IMR-90 (cell line): ENCODE results near the gene ANKRD26. TPM values are rescaled to one million over a fixed set of nuclear protein-coding genes. Genes with fewer than 3 reads are reported as not detected.

Experiments used
- ATAC-seq: fragments of 200-7000 bp; cut with Tn5 transposase; 2 replicates; pipeline ENCODE4 v1.9.1; 2020; ENCODE audit warnings: low read depth, mild to moderate bottlenecking, moderate library complexity
- BruUV-seq: library from RNA; stranded (reverse); fragments of 400-500 nt; replicated peaks from 2 replicates; lab custom pipeline; 2021; lab: Mats Ljungman, UMichigan
- CTCF ChIA-PET: fragments of 300-600 bp; formaldehyde crosslinking; extraction: SDS; loops from one replicate; lab custom pipeline; 2021; ENCODE audit warnings: antibody characterized with exemption; lab: Yijun Ruan, JAX
- POLR2A ChIA-PET: fragments of 300-600 bp; sonication (Branson Sonifier 250); formaldehyde crosslinking; loops from one replicate; lab custom pipeline; 2022; ENCODE audit warnings: antibody characterized with exemption; ENCODE audit not compliant: unreplicated experiment; lab: Charles Lee
- DNase-seq: peaks from one replicate; pipeline ENCODE4 v3.0.0; 2013
- H2AFZ ChIP-seq: replicated peaks from 2 replicates; pipeline ENCODE3; 2013; ENCODE audit warnings: low read length, mild to moderate bottlenecking; ENCODE audit not compliant: poor library complexity
- H2AK5ac ChIP-seq: 2 replicates; pipeline ENCODE4 v1.6.1; 2013; ENCODE audit warnings: low read depth, low read length, inconsistent platforms
- H2AK9ac ChIP-seq: replicated peaks from 2 replicates; pipeline ENCODE3; 2013; ENCODE audit warnings: mild to moderate bottlenecking, low read depth, low read length, moderate library complexity; ENCODE audit not compliant: poor library complexity
- H2BK120ac ChIP-seq: 2 replicates; pipeline ENCODE4 v1.6.1; 2013; ENCODE audit warnings: low read depth, low read length, inconsistent platforms
- H2BK15ac ChIP-seq: 3 replicates; pipeline ENCODE4 v1.6.1; 2013; ENCODE audit warnings: low read depth, low read length, inconsistent platforms
- H2BK20ac ChIP-seq: 2 replicates; pipeline ENCODE4 v1.6.1; 2013; ENCODE audit warnings: low read depth, mild to moderate bottlenecking, inconsistent platforms, low read length, moderate library complexity
- H2BK5ac ChIP-seq: 2 replicates; pipeline ENCODE4 v1.6.1; 2013; ENCODE audit warnings: mild to moderate bottlenecking, low read depth, low read length, inconsistent platforms; ENCODE audit not compliant: poor library complexity, severe bottlenecking
- H3K14ac ChIP-seq: replicated peaks from 2 replicates; pipeline ENCODE4 v1.6.1; 2013; ENCODE audit warnings: low read depth, low read length, inconsistent platforms
- H3K18ac ChIP-seq: 2 replicates; pipeline ENCODE4 v1.6.1; 2013; ENCODE audit warnings: low read depth, low read length, control low read depth
- H3K23ac ChIP-seq: 2 replicates; pipeline ENCODE4 v1.6.1; 2013; ENCODE audit warnings: low read depth, low read length, inconsistent platforms
- H3K27ac ChIP-seq: 2 replicates; pipeline ENCODE4 v1.5.1; 2013; ENCODE audit warnings: mild to moderate bottlenecking, control low read depth, low read length; ENCODE audit not compliant: insufficient read depth
- H3K27me3 ChIP-seq: 2 replicates; pipeline ENCODE4 v1.6.1; 2013; ENCODE audit warnings: low read length; ENCODE audit not compliant: control insufficient read depth, insufficient read depth
- H3K36me3 ChIP-seq: 2 replicates; pipeline ENCODE4 v1.6.1; 2013; ENCODE audit warnings: low read length, mixed read lengths; ENCODE audit not compliant: control insufficient read depth, insufficient read depth
- H3K4ac ChIP-seq: 2 replicates; pipeline ENCODE4 v1.6.1; 2013; ENCODE audit warnings: low read depth, low read length, inconsistent platforms
- H3K4me1 ChIP-seq: 2 replicates; pipeline ENCODE4 v1.6.1; 2013; ENCODE audit warnings: low read length, mixed read lengths; ENCODE audit not compliant: control insufficient read depth, insufficient read depth
- H3K4me2 ChIP-seq: 2 replicates; pipeline ENCODE4 v1.6.1; 2013; ENCODE audit warnings: low read depth, mild to moderate bottlenecking, control low read depth, low read length, moderate library complexity
- H3K4me3 ChIP-seq: 2 replicates; pipeline ENCODE4 v1.5.1; 2013; ENCODE audit warnings: low read depth, mild to moderate bottlenecking, control low read depth, low read length, moderate library complexity; ENCODE audit not compliant: insufficient read depth
- H3K56ac ChIP-seq: 2 replicates; pipeline ENCODE4 v1.6.1; 2013; ENCODE audit warnings: low read length, inconsistent platforms; ENCODE audit not compliant: insufficient read depth; ENCODE audit errors: extremely low read depth
- H3K79me1 ChIP-seq, 2 experiments: 2 replicates each; pipeline ENCODE4 v1.6.1; 2013; ENCODE audit warnings: low read length in 2 of 2, inconsistent platforms in 1 of 2, low read depth in 1 of 2
- H3K9ac ChIP-seq: 2 replicates; pipeline ENCODE4 v1.6.1; 2013; ENCODE audit warnings: low read depth, low read length, control low read depth
- H3K9me1 ChIP-seq: 2 replicates; pipeline ENCODE4 v1.6.1; 2013; ENCODE audit warnings: low read length, inconsistent platforms; ENCODE audit not compliant: insufficient read depth
- H3K9me3 ChIP-seq: 2 replicates; pipeline ENCODE4 v1.6.1; 2013; ENCODE audit warnings: low read length; ENCODE audit not compliant: control insufficient read depth, insufficient read depth
- H4K20me1 ChIP-seq: 2 replicates; pipeline ENCODE4 v1.6.1; 2013; ENCODE audit warnings: low read length, inconsistent platforms; ENCODE audit not compliant: insufficient read depth
- H4K5ac ChIP-seq: 2 replicates; pipeline ENCODE4 v1.6.1; 2013; ENCODE audit warnings: mild to moderate bottlenecking, low read depth, low read length, control low read depth
- H4K8ac ChIP-seq, 2 experiments: 2 replicates each; pipeline ENCODE4 v1.6.1; 2013; ENCODE audit warnings: low read depth in 2 of 2, low read length in 2 of 2, control low read depth in 1 of 2, inconsistent platforms in 1 of 2
- H4K91ac ChIP-seq: 2 replicates; pipeline ENCODE4 v1.6.1; 2013; ENCODE audit warnings: low read depth, low read length, inconsistent platforms; ENCODE audit not compliant: insufficient read depth
- BHLHE40 ChIP-seq: fragments of 150-350 bp; IDR thresholded peaks from 2 replicates; pipeline ENCODE4 v1.6.1; 2016; ENCODE audit warnings: mild to moderate bottlenecking, low read depth, low read length
- CEBPB ChIP-seq: IDR thresholded peaks from 2 replicates; pipeline ENCODE4 v1.6.1; 2012; ENCODE audit warnings: low read depth, low read length, improper control_type of control experiment
- CHD1 ChIP-seq: IDR thresholded peaks from 2 replicates; pipeline ENCODE4 v1.6.1; 2012; ENCODE audit warnings: low read depth, low read length, improper control_type of control experiment
- CTCF ChIP-seq: conservative IDR thresholded peaks from 2 replicates; pipeline ENCODE4 v1.5.1; 2012; ENCODE audit warnings: mild to moderate bottlenecking, low read depth, low read length, improper control_type of control experiment
- FOS ChIP-seq: fragments of 150-350 bp; IDR thresholded peaks from 2 replicates; pipeline ENCODE4 v1.6.1; 2016; ENCODE audit warnings: low read depth, low read length
- MAFK ChIP-seq: IDR thresholded peaks from 2 replicates; pipeline ENCODE4 v1.6.1; 2012; ENCODE audit warnings: low read depth, low read length, improper control_type of control experiment
- MAZ ChIP-seq: IDR thresholded peaks from 2 replicates; pipeline ENCODE4 v1.6.1; 2012; ENCODE audit warnings: low read depth, mild to moderate bottlenecking, low read length, improper control_type of control experiment, moderate library complexity, borderline replicate concordance
- MXI1 ChIP-seq: IDR thresholded peaks from 2 replicates; pipeline ENCODE4 v1.6.1; 2012; ENCODE audit warnings: low read depth, mild to moderate bottlenecking, low read length, moderate library complexity, borderline replicate concordance
- NFE2L2 ChIP-seq: fragments of 150-350 bp; IDR thresholded peaks from 2 replicates; pipeline ENCODE4 v1.6.1; 2016; ENCODE audit warnings: low read depth, mild to moderate bottlenecking, low read length
- POLR2A ChIP-seq: IDR thresholded peaks from 2 replicates; pipeline ENCODE4 v1.6.1; 2012; ENCODE audit warnings: mild to moderate bottlenecking, low read depth, low read length
- RAD21 ChIP-seq: IDR thresholded peaks from 2 replicates; pipeline ENCODE4 v1.6.1; 2012; ENCODE audit warnings: low read length, improper control_type of control experiment
- RCOR1 ChIP-seq: IDR thresholded peaks from 2 replicates; pipeline ENCODE4 v1.6.1; 2012; ENCODE audit warnings: mild to moderate bottlenecking, low read length, improper control_type of control experiment; ENCODE audit not compliant: insufficient replicate concordance
- RFX5 ChIP-seq: IDR thresholded peaks from 2 replicates; pipeline ENCODE4 v1.8.0; 2012; ENCODE audit warnings: low read depth, mild to moderate bottlenecking, low read length, moderate library complexity
- SMC3 ChIP-seq: fragments of 150-350 bp; IDR thresholded peaks from 2 replicates; pipeline ENCODE4 v1.6.1; 2016; ENCODE audit warnings: low read depth, mild to moderate bottlenecking, antibody characterized with exemption, low read length, moderate library complexity
- USF2 ChIP-seq: fragments of 150-350 bp; IDR thresholded peaks from 2 replicates; pipeline ENCODE4 v1.6.1; 2017; ENCODE audit warnings: mild to moderate bottlenecking, antibody characterized with exemption, low read length, low read depth
- WGBS, 2 experiments: methylation state at CpG; one replicate each; pipeline versions ENCODE4 v1.1.5 to v1.1.7; 2013; ENCODE audit warnings: missing lambda C conversion rate in 2 of 2; ENCODE audit not compliant: insufficient read length in 1 of 2; ENCODE audit errors: extremely low coverage in 2 of 2; 5-methylcytosine and 5-hydroxymethylcytosine counted together
- dilution Hi-C: fragments of 300-500 bp; cut with HindIII; formaldehyde crosslinking; loops from one replicate; pipeline ENCODE4 v1.14.3; 2018; ENCODE audit warnings: low sequenced_read_pairs; ENCODE audit not compliant: unreplicated experiment
- in situ Hi-C: fragments of 300-500 bp; cut with MboI; formaldehyde crosslinking; loops from 3 replicates; pipeline ENCODE4 v1.14.3; 2019; ENCODE audit warnings: low sequenced_read_pairs, inconsistent platforms, mixed read lengths
- intact Hi-C: fragments of 100-400 bp; cut with micrococcal nuclease; formaldehyde crosslinking; loops from 2 replicates; pipeline ENCODE4 v1.10.0; 2022
- polyA plus RNA-seq, 3 experiments: library from polyadenylated mRNA; depleted of rRNA; stranded (reverse); fragments of >200 nt; gene quantifications; 2 replicates each; pipeline ENCODE4 v1.2.3, GENCODE V29; 2012; ENCODE audit warnings: low replicate concordance in 1 of 3
- total RNA-seq: library from RNA; depleted of rRNA; stranded (reverse); fragments of >200 nt; gene quantifications from 2 replicates; pipeline ENCODE4 v1.2.3, GENCODE V29; 2012
- TF ChIP-seq, protein P1 (sequence below): fragments of 150-350 bp; IDR thresholded peaks from 2 replicates; pipeline ENCODE4 v1.6.1; 2016; ENCODE audit warnings: low read depth, mild to moderate bottlenecking, low read length, moderate library complexity, borderline replicate concordance

Gene ANKRD26
- total and polyA plus RNA-seq, 2 of the 4 experiments (the other 2 are of a cell fraction), result 1.3 to 4.8 TPM

GRCh38 chr10:27020243-27020642 is 80.1 kb downstream of the ANKRD26 start:
- no peak overlapping the region for H3K23ac ChIP-seq
- H3K4ac ChIP-seq, result no peak overlapping the region
- H3K9ac ChIP-seq, result no peak overlapping the region
- H2AK5ac ChIP-seq, result no peak overlapping the region
- no peak overlapping the region for H2BK15ac ChIP-seq
- DNase-seq (no peak), ATAC-seq (no peak)
- in situ Hi-C loops, result no loop called here
- no peak overlapping the region for H2BK120ac ChIP-seq
- no peaks in the 10 kb centered on the region for H3K27me3 ChIP-seq
- H3K9me1 ChIP-seq, result no peaks in the 10 kb centered on the region
- no peak overlapping the region for H2AK9ac ChIP-seq
- no peaks in the 10 kb centered on the region for H3K4me1 ChIP-seq
- no peak overlapping the region for H3K14ac ChIP-seq
- H3K79me1 ChIP-seq, result no peaks in the 10 kb centered on the region
- intact Hi-C loops, result no loop called here
- H4K5ac ChIP-seq, result no peak overlapping the region
- no peak overlapping the region for H2BK5ac ChIP-seq
- H3K4me3 ChIP-seq, result no peak overlapping the region
- H3K56ac ChIP-seq, result no peak overlapping the region; the same call in 1 of the 2 replicates
- WGBS, 2 experiments, result 58% methylated on average over 4 of the region's 5 CpGs; no CpG with 5 or more reads in 1 of the 2 experiments
- H4K8ac ChIP-seq, result no peak overlapping the region
- H3K36me3 ChIP-seq, result peaks cover 3% of the 10 kb centered on the region
- dilution Hi-C loops, result no loop called here
- no TSS peak for BruUV-seq
- H2AFZ ChIP-seq, result no peak overlapping the region
- no peak overlapping the region for H3K27ac ChIP-seq
- no peaks in the 10 kb centered on the region for H4K20me1 ChIP-seq
- no peak for TF ChIP-seq POLR2A
- no peak for TF ChIP-seq FOS
- TF ChIP-seq NFE2L2, result no peak
- TF ChIP-seq USF2, result no peak
- no peak for TF ChIP-seq MAFK
- no peak for TF ChIP-seq CTCF
- no peak for TF ChIP-seq MXI1
- TF ChIP-seq BHLHE40, result no peak
- TF ChIP-seq RAD21, result no peak
- TF ChIP-seq RFX5, result no peak
- no peak for TF ChIP-seq SMC3
- TF ChIP-seq MAZ, result no peak
- TF ChIP-seq RCOR1, result no peak
- TF ChIP-seq, protein P1, sequence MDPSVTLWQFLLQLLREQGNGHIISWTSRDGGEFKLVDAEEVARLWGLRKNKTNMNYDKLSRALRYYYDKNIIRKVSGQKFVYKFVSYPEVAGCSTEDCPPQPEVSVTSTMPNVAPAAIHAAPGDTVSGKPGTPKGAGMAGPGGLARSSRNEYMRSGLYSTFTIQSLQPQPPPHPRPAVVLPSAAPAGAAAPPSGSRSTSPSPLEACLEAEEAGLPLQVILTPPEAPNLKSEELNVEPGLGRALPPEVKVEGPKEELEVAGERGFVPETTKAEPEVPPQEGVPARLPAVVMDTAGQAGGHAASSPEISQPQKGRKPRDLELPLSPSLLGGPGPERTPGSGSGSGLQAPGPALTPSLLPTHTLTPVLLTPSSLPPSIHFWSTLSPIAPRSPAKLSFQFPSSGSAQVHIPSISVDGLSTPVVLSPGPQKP, result no peak
- no peak for TF ChIP-seq CEBPB
- no peak for TF ChIP-seq CHD1
- no peak overlapping the region for H4K91ac ChIP-seq
- H3K9me3 ChIP-seq, result no peaks in the 10 kb centered on the region
- no peak overlapping the region for H3K4me2 ChIP-seq
- ChIA-PET CTCF (no interaction called here), POLR2A (no interaction called here)
- H3K18ac ChIP-seq, result no peak overlapping the region
- no peak overlapping the region for H2BK20ac ChIP-seq
